GM18519 (cell line): ENCODE measurements around the gene MORC2.

ENCODE experiments used
- ATAC-seq: cut with Tn5 transposase; IDR thresholded peaks from one replicate; pipeline ENCODE4 v1.9.1; 2021; ENCODE audit warnings: mild to moderate bottlenecking, moderate library complexity; ENCODE audit not compliant: unreplicated experiment, low FRiP score

MORC2 gene

DNA sequence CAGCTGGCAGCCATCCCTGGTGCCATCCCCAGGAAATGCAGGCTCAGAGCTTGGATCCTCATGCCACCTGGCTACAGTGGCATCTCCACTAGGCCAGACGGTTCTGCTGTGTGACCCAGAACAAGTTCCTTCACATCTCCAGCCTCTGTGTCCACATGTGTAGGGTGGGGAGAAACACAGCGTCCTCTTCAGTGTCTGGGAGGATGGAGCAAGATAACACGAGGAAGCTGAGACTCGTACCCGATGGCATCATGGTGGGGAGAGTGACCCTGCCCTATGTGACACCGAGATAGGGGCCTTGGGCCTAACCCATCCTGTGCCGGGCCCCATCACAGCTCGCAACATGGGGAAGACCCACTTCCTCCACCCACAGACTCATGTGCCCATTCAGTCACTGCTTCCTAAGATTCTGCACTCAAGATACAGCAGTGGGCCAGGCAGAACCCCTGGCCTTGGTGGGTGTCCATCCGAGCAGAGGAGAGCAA lies 78.5 kb downstream of the MORC2 start:
- no peak for ATAC-seq

DNA sequence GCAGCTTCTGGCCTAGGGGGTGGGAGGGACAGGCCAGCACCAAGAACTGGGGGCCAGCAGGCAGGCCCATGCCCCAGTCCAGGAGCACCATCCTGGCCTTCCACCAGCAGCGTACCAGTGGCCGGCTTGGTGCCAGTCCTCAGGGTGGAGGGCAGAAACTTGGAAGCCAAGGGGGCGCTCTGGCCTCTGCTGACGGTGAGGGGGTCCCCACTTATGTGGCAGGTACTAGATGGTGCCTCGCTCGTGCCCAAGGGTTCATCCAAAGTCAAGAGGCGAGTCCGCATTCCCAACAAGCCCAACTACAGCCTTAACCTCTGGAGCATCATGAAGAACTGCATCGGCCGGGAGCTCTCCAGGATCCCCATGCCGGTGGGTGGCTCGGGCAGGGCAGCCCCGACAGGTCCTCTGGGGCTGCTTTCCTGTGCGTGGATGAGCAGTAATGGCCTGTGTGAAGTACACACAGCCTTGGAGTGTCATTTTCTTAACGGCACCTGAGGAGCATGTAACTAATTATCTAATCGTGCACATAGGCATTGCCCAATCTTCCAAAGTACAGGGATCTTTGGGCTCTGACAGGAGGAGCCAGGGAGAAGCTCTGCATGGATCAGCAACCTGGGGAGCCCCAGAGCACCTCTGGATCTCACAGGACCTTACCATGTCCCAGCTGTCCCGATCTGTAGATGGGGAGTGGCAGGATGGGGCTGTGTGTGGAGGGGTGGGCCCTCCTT lies 79.1 kb downstream of the MORC2 start:
- no peak for ATAC-seq

DNA sequence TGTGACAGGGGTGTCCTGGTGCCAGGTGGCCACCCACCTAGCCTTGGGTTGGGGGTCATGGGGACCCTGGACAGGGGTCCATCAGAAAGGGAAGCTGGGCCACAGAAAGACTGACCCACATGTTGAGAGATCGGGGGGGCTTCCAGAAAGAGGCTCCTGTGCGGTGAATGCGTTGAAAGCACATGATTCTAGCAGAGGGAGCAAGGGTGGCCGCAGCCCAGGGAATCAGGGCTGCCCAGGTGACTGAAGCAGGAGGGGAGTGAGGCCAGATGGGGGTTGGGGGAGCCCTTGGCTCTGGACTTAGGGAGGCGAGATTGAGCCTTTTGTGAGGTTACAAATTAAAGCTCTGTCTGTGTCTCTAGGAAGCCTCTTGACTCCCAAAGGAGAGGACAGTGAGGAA lies 80.7 kb downstream of the MORC2 start:
- no peak for ATAC-seq

DNA sequence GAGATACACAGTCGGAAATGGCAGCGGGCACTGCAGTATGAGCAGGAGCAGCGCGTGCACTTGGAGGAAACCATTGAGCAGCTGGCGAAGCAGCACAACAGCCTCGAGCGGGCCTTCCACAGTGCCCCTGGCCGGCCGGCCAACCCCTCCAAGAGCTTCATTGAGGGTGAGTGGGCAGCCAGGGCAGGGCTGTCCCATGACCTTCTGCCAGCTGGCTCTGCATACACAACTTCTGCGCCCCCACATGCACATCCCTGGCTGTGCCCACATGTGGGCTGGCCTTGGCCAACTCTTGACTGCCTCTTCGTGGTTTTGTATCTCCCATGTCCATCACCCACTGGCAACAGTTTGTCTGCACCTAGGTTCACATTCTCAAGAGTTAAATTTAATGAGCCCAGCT lies 81.1 kb downstream of the MORC2 start:
- no peak for ATAC-seq

DNA sequence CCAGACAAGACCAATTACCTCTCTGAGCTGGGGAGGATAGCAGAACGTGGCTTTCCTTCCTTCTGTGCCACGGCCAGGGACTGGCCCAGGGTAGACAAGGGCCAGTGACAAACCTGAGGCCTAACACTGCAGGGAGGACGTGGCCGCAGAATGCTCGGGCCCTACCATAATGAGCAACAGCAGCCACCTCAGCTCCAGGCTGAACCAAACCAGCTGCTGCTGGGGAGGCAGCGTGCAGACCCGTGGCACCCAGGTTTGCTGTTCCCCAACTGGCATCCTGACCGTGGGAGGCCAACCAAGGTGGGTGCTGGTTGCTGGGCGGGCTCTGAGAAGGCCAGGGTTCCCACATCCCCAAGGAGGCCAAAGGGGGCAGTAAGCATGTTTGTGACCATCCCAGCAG lies 83.0 kb downstream of the MORC2 start:
- ATAC-seq = no peak

DNA sequence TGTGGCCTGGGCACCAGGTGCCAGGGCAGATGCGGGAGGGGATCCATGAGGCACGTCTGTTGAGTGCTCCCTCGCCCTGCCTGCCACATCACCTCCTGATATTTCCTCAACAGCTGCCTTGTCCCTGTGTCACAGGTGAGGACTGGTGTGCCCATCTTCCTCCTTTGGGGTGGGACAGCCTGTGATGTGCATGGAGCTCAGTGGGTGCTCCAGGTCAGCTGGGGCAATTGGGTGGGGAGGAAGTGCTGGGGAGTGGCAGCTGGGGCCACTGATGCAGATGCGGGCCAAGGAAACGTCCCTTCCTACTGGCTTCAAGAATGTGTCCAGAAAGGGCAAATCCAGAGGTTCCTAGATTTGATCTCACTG lies 83.6 kb downstream of the MORC2 start:
- no peak for ATAC-seq

DNA sequence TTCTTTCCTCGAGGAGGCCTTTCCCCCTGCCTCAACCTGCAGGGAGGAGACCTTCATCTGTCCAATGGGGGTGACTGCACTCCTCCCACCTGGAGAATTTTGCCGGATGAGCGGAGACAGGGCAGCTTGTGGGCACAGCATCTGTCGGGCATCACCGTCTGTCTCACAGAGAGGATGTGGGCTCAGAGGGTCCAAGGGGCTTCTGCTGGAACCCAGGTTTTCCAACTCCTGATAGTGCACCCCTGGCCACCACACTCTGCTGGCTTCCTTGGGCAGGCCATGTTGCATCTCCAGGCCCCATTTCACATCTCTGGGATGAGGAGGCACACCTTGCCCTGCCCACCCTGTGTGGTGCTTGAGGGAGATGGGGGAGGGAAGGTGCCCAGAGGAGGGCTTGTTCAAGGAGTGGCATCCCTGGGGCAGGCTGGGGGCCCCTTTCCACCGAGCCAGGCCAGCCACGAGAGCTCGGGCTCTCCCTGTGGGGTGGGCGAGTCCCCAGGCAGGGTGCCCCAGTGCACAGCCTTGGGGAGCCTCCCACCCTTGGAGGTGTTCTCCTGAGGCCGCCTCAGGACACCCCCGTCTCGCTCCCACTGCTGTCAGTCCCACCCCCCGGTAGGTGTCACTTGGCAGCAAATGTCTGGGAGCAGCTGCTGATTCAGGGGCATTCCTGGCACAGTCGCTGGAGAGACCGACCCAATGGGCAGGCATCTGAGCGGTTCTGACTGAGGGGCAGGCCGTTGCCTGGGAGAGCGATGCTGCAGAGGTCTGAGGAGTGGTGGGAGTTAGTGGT lies 84.2 kb downstream of the MORC2 start:
- no peak for ATAC-seq

DNA sequence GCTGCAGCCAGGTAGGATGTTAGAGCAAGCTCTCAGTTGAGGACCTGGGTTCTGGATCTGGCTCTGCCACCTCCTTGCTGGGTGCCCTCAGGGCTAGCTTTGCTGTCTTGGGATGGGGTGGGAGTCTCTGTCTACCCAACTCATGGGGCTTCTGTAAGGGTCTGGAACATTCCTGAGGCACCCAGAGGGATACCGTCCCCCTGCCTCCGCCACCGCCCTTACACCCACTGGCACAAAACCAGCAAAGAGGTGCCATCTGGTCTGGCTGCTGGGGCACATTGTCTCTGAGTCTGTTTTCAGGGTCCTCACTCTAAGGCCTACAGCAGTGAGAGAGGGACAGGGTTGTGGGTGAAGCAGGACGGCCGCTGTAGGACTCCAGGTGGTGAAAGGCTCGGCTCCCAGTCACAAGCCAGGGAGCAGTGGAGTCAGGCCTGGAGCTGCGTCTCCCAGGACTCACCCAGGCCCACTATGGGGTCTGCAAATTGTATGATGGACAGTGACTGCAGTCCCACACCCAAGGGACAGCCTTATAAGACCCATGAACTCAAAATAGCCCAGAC lies 84.9 kb downstream of the MORC2 start:
- ATAC-seq = no peak

DNA sequence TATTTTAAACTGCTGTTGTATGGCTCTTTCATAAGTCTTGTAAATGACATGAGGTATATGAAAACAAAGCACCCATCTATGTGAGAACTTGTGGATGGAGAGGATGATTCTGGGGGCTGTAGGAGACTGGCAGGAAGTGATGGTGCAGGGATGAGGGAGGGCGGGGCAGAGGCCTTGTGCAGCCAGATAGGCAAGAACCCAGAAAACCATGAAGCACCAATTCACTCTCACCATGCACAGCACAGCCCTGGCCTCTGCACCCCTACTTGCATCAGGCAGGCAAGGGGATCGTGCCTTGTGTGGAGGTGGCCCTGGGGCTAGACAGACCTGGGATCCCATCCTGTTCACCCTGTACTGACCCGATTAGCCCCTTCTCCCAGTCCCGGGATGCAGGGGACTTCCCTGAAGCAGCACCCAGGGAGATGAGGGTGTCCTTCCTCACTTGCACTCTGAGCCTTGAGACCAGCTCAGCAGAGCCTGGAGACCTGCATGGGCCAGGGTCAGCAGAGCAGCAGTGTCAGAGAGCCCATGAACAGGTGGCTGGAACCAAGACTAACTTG lies 85.5 kb downstream of the MORC2 start:
- no peak for ATAC-seq

DNA sequence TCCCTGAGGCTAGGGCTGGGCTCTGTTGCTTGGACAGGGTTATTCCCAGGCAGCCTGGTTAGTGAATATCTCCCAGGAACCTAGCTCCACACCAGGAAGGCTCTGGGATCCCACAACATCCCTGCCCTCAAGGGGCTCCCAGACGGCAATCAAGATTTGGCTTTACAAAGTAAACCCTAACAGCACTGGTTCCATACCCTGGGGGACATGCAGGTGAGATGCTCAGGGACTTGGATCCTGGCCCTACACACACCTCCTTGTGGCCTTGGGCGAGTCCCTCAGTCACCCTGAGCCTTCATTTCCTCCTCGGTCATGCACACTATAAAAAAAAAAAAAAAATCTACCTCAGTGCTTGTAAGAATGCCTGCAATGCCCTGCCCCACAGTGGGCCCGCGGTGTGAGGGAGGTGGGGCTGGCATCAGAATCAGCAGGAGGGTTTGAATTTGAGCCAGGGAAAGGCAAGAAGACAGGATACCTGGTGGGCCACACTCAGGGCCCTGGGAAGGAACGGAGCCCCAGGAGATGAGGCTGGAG lies 86.3 kb downstream of the MORC2 start:
- no peak for ATAC-seq

DNA sequence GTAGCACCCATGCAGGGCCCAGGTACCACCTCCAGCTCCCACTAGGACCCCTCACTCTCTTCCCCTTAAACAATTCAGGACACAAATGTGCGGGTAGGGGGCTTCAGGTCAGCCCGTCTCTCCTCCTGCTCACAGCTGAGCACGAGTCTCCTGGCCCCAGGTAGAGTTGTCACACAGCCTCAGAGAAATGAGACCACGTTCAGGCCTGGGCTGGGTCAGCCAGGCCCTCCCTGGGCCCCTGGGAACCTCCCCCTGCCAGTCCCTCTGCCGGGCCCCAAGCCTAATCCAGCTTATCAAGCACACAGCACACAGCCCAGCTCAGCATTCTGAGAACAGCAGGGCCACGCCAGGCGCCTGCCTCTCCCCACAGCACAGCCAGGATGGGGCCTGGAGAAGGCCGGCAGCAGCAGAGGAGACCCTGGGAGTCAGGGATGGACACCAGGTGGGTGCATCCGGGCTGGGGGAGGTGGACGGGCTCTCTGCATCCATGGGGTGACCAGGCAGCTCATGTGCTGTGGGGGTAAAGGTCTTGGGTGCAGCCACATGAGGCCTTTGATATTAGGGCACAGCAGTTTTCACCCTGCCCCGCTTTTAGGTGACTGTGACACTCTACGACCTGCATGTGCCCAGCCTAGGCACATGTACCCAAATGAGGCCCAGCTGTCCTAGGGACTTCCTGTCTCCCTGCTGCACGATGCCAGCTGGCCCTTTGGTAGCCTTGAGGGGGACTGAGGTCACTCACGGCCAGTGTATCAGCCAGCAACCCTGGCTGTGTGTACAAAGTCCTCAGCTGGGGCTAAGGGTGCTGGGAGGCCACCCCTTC lies 87.0 kb downstream of the MORC2 start:
- no peak for ATAC-seq

DNA sequence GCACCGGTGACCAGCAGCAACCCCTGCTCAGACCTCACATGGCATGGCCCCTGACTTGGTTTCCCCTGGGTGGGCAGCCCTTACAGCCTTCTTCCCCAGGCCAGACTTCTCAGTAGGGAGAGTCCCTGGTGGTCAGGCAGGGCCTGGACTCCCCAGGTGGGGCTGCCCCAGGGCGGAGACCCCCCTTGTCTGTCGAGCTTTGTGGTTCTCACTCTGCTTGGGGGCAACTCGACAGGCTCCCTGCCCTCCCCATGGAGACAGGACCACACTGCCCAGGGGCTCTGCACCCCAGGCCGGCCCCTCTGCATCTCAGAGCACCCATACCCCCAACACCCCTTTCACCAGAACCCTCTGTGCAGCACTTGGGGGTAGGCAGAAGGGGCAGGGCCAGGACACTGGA lies 87.7 kb downstream of the MORC2 start:
- no peak for ATAC-seq

DNA sequence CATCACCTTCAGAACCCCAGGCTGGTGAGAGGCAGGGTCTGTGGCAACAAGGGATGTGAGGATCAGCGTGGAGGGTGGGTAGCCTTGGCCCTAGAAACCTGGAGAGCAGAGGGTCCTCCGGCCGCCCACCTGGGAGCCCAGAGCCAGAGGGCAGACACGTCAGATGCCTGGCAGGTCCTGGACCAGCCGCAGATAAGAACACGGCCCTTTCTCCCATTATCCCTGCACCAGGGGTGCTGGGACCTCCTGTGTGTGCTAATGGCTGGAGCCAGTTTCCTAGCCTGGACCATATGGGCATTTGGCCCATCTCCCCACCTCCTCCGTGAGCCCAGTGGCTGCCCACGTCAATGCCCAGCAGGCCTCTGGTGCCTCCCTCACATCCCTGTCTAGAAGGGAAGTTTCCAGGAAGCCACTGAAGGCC lies 88.4 kb downstream of the MORC2 start:
- no peak for ATAC-seq

DNA sequence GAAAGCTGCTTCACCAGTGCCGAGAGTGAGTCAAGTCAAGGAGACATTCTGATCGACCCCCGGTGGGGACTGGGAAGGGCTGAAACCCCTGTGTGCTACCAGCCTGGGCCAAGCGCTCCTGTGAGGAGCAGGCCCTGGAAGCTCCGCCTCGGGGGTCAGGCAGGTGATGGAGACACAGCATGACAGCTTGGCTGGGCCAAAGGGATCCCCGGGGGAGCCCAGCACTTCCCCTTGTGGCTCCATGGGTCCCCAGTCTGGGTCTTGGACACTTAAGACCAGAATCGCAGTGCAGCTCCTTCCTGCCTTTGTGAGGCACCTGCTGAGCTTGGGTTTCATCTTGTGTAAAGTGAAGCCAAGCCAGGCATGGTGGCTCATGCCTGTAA lies 89.2 kb downstream of the MORC2 start:
- no peak for ATAC-seq

DNA sequence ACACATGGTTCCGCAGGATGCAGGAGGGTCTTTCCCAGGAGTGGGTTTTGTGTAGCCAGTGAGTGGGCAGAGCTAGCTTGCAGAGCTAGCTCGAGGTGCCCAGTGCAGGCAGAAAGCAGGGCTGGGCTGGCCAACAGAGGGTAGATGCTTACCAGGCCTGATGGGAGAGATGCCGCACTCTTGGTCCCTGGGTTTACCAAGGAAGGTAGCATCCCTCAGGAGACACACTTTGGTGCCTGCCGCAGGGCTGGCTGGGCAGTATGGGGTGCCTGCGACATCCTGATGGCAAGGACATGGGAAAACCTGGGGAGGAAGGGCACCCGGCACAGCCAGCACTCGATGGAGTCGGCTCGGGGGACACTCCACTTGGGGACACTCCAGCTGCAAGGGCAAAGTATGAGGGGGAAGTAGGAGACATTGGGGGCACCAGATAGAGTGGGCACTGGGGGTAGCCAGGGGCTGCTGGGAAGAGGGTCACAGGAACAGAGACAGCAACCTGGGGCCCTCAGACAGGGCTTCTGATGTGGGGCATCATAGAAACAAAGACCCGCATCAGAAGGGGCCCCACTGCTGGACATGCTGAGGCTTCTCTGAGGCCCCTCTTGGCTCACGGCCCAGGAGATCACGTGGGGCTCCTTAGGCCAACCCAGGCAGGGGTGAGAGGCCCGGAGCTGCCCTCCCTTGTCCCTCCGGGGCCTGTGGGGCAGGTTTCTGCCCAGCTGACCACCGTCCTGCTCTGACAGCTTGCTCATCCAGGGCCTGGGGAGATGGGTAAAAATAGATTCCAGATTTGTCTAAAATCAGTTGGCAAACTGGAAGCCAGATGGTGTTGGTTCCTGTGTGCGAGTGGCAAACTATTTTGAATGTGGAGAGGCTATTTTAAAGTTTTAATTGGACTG lies 89.8 kb downstream of the MORC2 start:
- ATAC-seq = no peak

DNA sequence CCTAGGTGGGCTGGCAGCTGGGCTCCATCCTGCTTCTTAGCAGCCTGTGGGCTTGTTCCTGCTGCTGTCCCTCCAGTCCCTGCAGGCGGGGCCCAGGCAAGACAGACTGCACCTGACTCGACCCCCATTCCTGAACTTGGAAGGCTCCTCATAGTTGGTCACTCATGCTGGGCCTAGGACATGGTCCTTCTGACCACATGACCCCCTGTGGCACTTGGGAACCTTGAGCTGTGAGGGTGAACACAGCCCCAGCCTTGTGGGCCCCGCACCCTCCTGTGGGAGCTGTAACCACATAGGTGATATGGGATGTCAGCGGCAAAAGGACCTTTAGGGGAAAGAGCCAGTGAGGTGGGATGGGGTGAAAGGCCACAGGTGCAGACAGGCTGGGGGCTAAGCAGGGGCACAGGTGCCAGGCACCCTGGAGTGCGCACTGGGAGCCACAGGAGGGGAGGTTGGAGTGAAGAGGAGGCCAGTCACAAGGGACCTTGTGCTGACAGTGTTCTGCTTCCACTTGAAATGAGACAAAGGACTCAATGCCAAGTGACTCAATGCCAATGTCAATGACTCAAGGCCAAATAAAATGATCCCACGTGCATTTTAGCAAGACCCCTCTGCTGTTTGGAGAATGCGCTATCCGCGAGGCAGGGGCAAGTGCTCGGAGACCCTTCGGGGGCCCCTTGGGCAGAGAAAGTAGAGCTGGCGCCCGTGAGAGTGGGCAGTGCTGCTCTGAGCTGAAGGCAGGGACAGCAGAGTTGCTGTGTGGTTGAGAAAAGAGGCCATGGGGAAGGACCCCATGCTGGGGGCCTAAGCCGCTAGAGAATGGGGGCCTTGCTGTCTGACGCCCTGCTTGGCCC lies 90.7 kb downstream of the MORC2 start:
- ATAC-seq = no peak

DNA sequence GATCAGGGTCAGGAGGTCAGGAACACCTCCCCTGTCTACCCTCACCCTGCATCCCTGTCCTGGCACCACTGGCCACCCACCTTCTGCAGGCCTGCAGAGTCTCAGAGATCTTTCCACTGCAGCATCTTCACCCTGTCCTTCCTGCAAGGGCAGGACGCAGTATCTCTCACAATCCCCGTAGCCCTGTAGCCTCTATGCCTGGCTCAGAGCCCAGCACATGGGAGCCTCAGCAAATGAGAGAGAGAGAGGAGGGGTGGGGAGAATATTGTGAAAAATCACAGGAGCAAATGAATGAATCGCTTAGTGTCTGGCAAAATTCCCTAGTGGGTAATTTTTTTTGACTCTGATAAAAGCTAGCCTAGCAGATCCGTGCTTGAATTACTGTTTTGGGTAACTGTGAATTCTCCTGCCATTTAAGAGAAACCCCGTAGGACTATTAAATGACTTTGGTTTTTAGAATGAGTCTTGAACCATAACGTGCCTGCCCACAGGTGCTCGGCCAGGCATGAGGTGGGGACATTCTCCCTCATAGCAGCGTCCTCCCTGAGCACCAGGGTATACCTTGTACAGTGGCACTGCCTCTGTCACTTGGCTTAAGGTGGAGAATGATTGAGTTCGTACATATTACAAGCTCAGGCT lies 91.5 kb downstream of the MORC2 start:
- no peak for ATAC-seq

DNA sequence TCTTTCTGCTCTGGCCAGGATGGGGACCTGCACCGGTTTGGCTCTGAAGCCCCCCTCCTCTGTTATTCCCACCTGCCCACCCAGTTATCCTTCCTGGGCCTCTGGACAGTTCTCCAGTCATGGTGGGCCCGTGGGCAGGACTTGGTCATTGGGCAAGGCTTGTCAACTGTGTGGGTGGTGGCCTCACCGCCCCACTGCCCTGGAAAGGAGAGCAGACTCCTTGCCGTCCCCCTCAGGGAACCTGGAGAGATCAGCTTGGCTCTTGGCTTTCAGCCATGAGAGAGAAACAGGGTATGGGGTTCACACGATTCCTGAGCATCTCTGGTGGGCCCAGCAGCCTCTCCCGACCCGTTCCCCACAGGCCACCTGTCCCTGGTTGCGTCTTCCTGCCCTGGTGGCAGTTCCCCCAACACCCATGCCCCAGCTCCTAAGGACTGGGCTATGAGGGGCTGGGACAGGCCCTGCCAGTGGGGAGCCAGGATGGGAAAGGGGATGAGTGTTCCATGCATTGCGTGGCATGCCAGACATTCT lies 92.3 kb downstream of the MORC2 start:
- ATAC-seq = no peak
